GM21723 (cell line): ENCODE measurements around the gene TCF19.

ENCODE experiments used
- ATAC-seq: cut with Tn5 transposase; IDR thresholded peaks from one replicate; pipeline ENCODE4 v1.9.1; 2021; ENCODE audit warnings: mild to moderate bottlenecking, moderate library complexity; ENCODE audit not compliant: unreplicated experiment

The TCF19 gene

GRCh38 chr6:31202259-31203166 lies 44.1 kb downstream of the TCF19 start:
- ATAC-seq: no peak

GRCh38 chr6:31203345-31203979 lies 45.1 kb downstream of the TCF19 start:
- ATAC-seq: peak; percentile 55

GRCh38 chr6:31204751-31205145 lies 46.4 kb downstream of the TCF19 start:
- ATAC-seq: no peak

GRCh38 chr6:31205638-31206037 lies 47.2 kb downstream of the TCF19 start:
- ATAC-seq: no peak

- ATAC-seq: no peak
Observed at GRCh38 chr6:31208506-31208905, 50.1 kb downstream of the TCF19 start.

- no peak for ATAC-seq
Observed at GRCh38 chr6:31209137-31209536, 50.7 kb downstream of the TCF19 start.

- ATAC-seq: no peak
Observed at GRCh38 chr6:31210123-31210522, 51.7 kb downstream of the TCF19 start.

GRCh38 chr6:31210741-31211532 lies 52.5 kb downstream of the TCF19 start:
- ATAC-seq: no peak
